ENCODE data around the gene PIGU.

DNA sequence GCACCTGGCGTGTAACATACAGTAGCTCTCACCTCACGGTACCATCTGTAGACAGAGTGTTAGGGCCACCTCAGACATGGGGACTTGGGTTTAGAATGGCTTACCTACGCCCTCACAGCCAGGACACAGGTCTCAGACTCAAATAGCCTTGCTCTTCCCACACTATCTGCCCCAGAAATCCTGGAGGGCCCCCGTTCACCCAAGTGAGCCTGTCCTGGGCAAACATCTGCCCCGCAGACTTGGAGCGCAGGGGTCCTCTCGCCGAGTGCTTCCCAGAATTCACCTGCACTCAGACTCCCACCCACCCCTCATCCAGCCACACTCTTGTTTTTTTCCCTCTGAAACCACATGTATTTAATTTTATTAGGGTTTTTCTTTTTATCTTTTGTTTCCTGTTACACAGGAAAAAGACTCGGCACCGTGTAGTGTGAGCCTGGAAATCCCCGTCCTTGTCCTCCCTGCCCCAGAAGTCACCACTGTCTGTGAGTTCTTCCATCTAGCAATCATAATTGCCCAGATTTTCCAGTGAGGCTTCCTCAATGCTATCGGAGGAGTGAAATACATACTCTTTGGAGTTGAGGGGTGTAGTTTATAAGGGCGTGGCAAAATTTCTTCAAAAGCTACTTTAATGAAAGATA, 135.5 kb downstream of the PIGU start:
- TF ChIP-seq, protein P1, sequence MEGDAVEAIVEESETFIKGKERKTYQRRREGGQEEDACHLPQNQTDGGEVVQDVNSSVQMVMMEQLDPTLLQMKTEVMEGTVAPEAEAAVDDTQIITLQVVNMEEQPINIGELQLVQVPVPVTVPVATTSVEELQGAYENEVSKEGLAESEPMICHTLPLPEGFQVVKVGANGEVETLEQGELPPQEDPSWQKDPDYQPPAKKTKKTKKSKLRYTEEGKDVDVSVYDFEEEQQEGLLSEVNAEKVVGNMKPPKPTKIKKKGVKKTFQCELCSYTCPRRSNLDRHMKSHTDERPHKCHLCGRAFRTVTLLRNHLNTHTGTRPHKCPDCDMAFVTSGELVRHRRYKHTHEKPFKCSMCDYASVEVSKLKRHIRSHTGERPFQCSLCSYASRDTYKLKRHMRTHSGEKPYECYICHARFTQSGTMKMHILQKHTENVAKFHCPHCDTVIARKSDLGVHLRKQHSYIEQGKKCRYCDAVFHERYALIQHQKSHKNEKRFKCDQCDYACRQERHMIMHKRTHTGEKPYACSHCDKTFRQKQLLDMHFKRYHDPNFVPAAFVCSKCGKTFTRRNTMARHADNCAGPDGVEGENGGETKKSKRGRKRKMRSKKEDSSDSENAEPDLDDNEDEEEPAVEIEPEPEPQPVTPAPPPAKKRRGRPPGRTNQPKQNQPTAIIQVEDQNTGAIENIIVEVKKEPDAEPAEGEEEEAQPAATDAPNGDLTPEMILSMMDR (IDR thresholded peaks at IDR 0.05 in 4 of 5, conservative IDR thresholded peaks at IDR 0.05 in 1 of 5): no peak
- TF ChIP-seq POLR2A (IDR thresholded peaks at IDR 0.05): no peak

All from gastrocnemius medialis (tissue), 4 donors.